ENCODE measurements around the gene HTR1B.

- TF ChIP-seq CTCF (IDR thresholded peaks at IDR 0.05) (no peak), POLR2A (IDR thresholded peaks at IDR 0.05) (no peak), POLR2AphosphoS5 (IDR thresholded peaks at IDR 0.05) (no peak)
Measured at GRCh38 chr6:77474286-77474956, 11.1 kb upstream of the HTR1B start.

Measured in prostate gland (tissue), 2 donors.